ENCODE data around the gene DPF3. TPM values are rescaled to one million over a fixed set of nuclear protein-coding genes. Genes with fewer than 3 reads are reported as not detected.

DPF3 gene
- total RNA-seq, 1 donor from 2014 or later = 0.66 TPM

DNA sequence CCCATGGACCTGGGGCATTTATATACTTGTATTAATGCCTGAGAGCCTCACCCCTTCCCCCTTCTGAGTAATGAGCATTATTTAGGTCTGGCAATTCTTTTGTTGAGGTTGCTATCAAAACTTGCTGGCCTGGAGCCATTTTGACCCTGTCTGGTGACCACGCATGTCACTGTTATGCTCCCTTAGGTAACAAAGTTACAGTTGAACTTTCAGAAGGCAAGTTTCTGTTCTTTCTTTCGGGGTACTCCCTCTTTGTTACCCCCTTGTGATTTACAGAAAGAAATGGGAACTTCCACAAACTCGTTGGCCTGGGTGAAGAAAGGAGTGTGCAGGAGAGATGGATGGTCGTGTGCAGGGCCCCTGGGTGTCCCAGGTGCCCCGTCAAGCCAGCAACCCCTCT is 305.4 kb downstream of the DPF3 start:
- peaks cover 21% of the 10 kb centered on the region for H3K36me3 Mint-ChIP-seq (ENCODE audit: low read depth)
- no peak overlapping the region for H3K4me3 Mint-ChIP-seq (ENCODE audit: low read depth)
- peaks cover 24% of the 10 kb centered on the region for H3K4me1 Mint-ChIP-seq (ENCODE audit: low read depth)
- H3K27ac Mint-ChIP-seq = no peak overlapping the region
- intact Hi-C loops (cut with micrococcal nuclease) = no loop called here
- DNase-seq (ENCODE audit: low spot score) = no peak
- peaks cover 57% of the 10 kb centered on the region for H3K9me3 Mint-ChIP-seq
- peaks cover 73% of the 10 kb centered on the region for H3K27me3 Mint-ChIP-seq (ENCODE audit: low read depth)

DNA sequence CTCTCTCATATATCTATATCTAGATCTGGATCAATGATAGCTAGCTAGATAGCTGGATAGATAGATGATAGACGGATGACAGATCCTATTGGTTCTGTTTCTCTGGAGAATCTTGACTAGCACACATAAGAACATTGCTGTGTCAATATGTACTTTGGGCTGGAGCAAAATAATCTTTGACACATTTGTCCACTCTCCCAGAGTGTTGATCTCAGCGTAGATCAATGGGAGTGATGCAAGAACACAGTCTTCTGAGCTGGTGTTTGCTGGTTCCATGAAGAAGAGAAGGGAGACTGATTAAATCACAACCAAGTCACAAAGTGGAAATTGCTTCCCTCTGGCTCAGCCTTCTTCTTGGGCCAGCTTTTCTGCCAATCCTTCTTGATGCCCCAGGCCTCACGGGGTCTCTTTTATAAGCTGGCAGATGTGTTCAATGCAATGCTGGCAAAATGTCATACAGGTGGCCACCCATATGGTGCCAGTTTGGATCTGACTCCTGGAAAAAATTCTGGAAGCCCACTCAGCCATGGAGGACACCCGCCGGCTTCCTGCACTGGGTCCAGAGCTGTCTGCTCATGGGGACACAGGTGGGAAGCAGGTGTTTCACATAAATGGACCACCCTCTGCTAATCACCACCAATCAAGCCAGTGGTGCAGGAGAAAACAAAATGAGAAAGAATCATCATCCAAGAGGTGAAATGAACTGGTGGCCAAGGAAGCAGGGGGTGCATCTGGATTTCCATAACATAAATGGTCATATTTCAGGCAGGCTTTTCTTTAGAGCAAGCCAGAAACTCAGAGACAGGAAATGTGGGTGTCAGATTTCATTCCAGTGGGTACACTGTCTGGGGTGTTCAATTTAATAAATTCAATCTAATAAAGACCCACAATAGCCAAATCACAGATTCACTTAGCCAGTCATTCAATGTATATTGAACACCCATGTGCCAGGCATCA is 310.3 kb downstream of the DPF3 start:
- no peak overlapping the region for H3K4me3 Mint-ChIP-seq (ENCODE audit: low read depth)
- no peak for DNase-seq (ENCODE audit: low spot score)
- H3K27ac Mint-ChIP-seq = no peak overlapping the region
- H3K9me3 Mint-ChIP-seq = peaks cover 23% of the 10 kb centered on the region
- no peaks in the 10 kb centered on the region for H3K36me3 Mint-ChIP-seq (ENCODE audit: low read depth)
- no peaks in the 10 kb centered on the region for H3K4me1 Mint-ChIP-seq (ENCODE audit: low read depth)
- peaks cover 80% of the 10 kb centered on the region for H3K27me3 Mint-ChIP-seq (ENCODE audit: low read depth)
- intact Hi-C loops (cut with micrococcal nuclease) = no loop called here

DNA sequence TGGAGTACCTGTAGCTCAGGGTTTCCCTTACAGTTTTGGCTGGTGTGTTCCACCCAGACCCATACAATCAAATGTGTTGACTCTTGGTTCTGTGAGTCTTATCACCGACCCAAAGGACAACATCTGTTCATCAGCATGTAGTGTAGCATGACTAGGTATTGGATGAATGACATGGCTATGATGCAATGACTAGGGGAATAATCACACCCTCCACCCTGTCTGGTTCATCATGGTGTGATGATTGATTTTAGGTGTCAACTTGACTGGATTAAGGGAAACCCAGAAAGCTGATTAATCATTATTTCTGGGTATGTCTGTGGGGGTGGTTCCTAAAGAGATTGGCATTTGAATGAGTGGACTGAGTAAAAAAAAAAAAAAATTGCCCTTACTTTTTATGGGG is 311.3 kb downstream of the DPF3 start:
- Mint-ChIP-seq H3K36me3 (ENCODE audit: low read depth) (no peaks in the 10 kb centered on the region), H3K27me3 (ENCODE audit: low read depth) (peaks cover 82% of the 10 kb centered on the region)
- DNase-seq (ENCODE audit: low spot score) = no peak

DNA sequence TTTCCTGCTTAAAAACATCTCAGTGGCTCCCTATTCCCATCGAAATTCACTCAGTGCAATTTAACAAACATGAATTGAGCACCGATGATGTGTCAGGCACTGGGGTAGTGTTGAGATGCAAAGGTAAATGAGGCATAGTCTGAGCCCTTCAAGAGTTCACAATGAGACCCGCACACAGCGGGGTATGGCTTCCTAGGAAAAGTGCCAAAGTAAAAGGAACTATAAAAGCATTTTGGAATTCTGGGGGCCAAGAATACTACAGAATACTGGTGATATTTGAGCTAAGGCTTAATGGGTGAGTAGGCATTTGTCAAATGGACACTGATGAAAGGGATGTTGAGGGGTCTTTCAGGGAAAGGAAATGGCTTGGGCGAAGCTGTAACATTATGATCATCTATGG is 315.4 kb downstream of the DPF3 start:
- peaks cover 76% of the 10 kb centered on the region for H3K27me3 Mint-ChIP-seq (ENCODE audit: low read depth)
- DNase-seq (ENCODE audit: low spot score) = no peak
- no peaks in the 10 kb centered on the region for H3K36me3 Mint-ChIP-seq (ENCODE audit: low read depth)
- H3K9me3 Mint-ChIP-seq = no peaks in the 10 kb centered on the region
- H3K27ac Mint-ChIP-seq = no peak overlapping the region
- H3K4me1 Mint-ChIP-seq (ENCODE audit: low read depth) = peaks cover 5% of the 10 kb centered on the region
- intact Hi-C loops (cut with micrococcal nuclease) = no loop called here
- H3K4me3 Mint-ChIP-seq (ENCODE audit: low read depth) = no peak overlapping the region

More for the DNA sequence above, 311.3 kb downstream of the DPF3 start:
- intact Hi-C loops (cut with micrococcal nuclease) = no loop called here
- Mint-ChIP-seq H3K27ac (no peak overlapping the region), H3K9me3 (peaks cover 19% of the 10 kb centered on the region), H3K4me1 (ENCODE audit: low read depth) (no peaks in the 10 kb centered on the region), H3K4me3 (ENCODE audit: low read depth) (no peak overlapping the region)

DNA sequence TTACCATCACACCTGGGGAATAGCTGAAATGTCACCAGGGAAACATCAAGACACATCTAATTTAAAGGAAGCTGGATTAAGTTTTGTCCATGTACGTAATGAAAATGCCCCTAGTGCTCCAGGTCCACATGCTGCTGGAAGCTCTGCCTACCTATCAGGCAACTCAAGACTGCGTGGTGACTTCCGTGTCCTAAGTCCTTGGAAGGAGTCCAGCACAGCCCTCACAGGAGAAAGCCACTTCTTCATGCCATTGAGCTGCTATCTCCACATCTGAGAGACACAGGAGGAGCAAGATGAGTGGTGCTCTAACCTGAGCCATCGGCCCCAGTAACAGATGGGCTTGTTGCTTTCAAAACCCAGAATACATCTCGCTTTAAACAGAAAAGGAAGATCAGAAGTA is 316.4 kb downstream of the DPF3 start:
- Mint-ChIP-seq H3K9me3 (no peaks in the 10 kb centered on the region), H3K4me1 (ENCODE audit: low read depth) (peaks cover 5% of the 10 kb centered on the region), H3K36me3 (ENCODE audit: low read depth) (no peaks in the 10 kb centered on the region), H3K4me3 (ENCODE audit: low read depth) (no peak overlapping the region), H3K27me3 (ENCODE audit: low read depth) (peaks cover 77% of the 10 kb centered on the region), H3K27ac (no peak overlapping the region)
- intact Hi-C loops (cut with micrococcal nuclease) = no loop called here
- DNase-seq (ENCODE audit: low spot score) = no peak

DNA sequence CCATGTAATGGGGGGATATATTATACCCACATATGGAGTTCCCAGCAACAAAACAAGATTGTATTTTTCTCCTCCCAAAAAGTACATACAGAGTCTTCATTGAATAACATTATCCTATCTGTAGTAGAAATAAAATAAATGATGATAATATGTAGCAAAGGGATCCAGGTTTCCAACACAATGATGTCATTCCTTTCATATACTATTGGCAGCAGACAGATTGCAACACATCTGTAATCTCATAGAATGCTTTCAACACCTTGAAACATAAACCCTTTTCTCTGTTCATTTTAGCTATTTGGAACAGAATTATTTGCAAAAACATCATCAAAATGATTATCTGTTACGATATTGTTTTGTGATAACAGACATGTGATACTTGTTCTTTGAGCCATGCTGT is 317.6 kb downstream of the DPF3 start:
- peaks cover 5% of the 10 kb centered on the region for H3K4me1 Mint-ChIP-seq (ENCODE audit: low read depth)
- DNase-seq (ENCODE audit: low spot score) = no peak
- no peak overlapping the region for H3K4me3 Mint-ChIP-seq (ENCODE audit: low read depth)
- H3K9me3 Mint-ChIP-seq = no peaks in the 10 kb centered on the region
- no peak overlapping the region for H3K27ac Mint-ChIP-seq
- H3K27me3 Mint-ChIP-seq (ENCODE audit: low read depth) = peaks cover 84% of the 10 kb centered on the region
- intact Hi-C loops (cut with micrococcal nuclease) = no loop called here
- no peaks in the 10 kb centered on the region for H3K36me3 Mint-ChIP-seq (ENCODE audit: low read depth)

DNA sequence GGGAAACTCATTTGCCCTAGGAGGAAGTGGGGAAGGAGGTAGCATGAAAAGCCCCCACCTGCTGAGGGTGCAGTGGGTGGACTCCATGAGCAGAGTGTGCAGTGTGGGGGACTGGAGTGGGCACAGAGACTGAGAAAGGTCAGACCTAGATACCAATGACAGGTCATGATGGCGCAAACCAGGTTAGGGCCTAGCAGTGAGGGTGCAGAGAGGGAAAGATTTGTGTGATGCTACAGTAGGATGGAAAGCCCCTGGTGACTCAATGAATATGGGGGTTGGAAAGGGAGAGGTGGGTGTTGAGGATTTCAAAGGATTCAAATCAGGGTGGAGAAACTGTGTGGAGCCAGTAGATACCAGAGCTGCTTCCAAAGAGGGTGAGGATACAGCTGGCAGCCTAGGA is 319.2 kb downstream of the DPF3 start:
- Mint-ChIP-seq H3K27me3 (ENCODE audit: low read depth) (peaks cover 80% of the 10 kb centered on the region), H3K9me3 (no peaks in the 10 kb centered on the region), H3K36me3 (ENCODE audit: low read depth) (no peaks in the 10 kb centered on the region), H3K27ac (no peak overlapping the region), H3K4me3 (ENCODE audit: low read depth) (no peak overlapping the region), H3K4me1 (ENCODE audit: low read depth) (peaks cover 5% of the 10 kb centered on the region)
- no peak for DNase-seq (ENCODE audit: low spot score)
- intact Hi-C loops (cut with micrococcal nuclease) = no loop called here

DNA sequence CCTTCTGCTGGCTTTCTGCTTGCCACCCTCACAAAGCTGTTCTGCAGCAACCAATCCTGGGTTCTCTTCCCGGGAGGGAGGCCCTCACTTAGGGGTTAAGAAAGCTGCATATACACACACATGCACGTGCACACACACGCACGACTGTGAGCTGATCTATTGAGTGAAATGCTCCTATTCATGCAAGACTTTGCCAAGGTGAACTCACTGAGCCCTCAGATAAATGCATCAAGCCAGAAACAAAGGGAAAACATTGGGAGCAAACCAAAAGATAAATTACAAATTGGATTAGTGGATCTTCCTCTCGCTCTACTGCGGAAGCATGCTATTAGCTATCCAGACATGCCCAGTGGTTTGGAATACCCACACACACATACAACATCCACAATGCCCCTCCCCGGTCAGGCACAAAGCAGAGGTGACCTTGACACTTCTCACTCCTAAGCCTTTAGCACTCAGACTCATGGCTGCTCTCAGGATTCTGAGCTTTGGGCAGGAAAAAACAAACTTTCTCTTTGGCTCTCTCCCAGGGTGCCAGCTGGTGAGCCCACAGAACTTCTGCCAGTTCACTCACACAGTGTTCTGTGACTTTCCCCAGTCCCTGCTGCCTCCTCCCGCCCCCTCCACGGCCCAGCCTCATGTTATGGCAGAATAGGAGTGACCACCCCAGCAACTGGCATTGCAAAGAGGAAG is 320.0 kb downstream of the DPF3 start:
- H3K9me3 Mint-ChIP-seq = no peaks in the 10 kb centered on the region
- intact Hi-C loops (cut with micrococcal nuclease) = no loop called here
- no peak overlapping the region for H3K27ac Mint-ChIP-seq
- H3K4me3 Mint-ChIP-seq (ENCODE audit: low read depth) = no peak overlapping the region
- H3K36me3 Mint-ChIP-seq (ENCODE audit: low read depth) = no peaks in the 10 kb centered on the region
- DNase-seq (ENCODE audit: low spot score) = no peak
- H3K4me1 Mint-ChIP-seq (ENCODE audit: low read depth) = peaks cover 5% of the 10 kb centered on the region
- peaks cover 72% of the 10 kb centered on the region for H3K27me3 Mint-ChIP-seq (ENCODE audit: low read depth)

Other genes starting within 250 kb of the DPF3 start
- 13.2 and 17.6 TPM in 2 replicates for gene DCAF4, start 32.4 kb upstream of the DPF3 start, total RNA-seq
- 8.3 and 9.8 TPM in 2 replicates for gene ZFYVE1, start 133.0 kb upstream of the DPF3 start, total RNA-seq
- gene RBM25, start 164.4 kb upstream of the DPF3 start, total RNA-seq = 114 and 121 TPM in 2 replicates
- gene PSEN1, start 242.4 kb upstream of the DPF3 start, total RNA-seq = 34.7 and 36.5 TPM in 2 replicates

Data from activated T-helper 2 cell treated with anti-CD3 and anti-CD28 coated beads, Interferon-gamma antibody, Interleukin-2, Interleukin-4, amounts not matched to agents 10 μg/mL and 5 μg/mL and 100 μg/mL, durations not matched to agents 14 hours and 24 hours and 36 hours (primary cell).